K562 (cell line): ENCODE data around the gene FTSJ1. TPM values are rescaled to one million over a fixed set of nuclear protein-coding genes. Genes with fewer than 3 reads are reported as not detected.

Experiments
- ATAC-seq: fragments of 200-7000 bp; cut with Tn5 transposase; 3 replicates; pipeline ENCODE4 v1.9.1; 2020; ENCODE audit warnings: moderate library complexity
- BruUV-seq: library from RNA; stranded (reverse); fragments of 400-500 nt; replicated peaks from 2 replicates; lab custom pipeline; 2021; lab: Mats Ljungman, UMichigan
- CTCF ChIA-PET: fragments of 300-600 bp; formaldehyde crosslinking; extraction: SDS; loops from one replicate; lab custom pipeline; 2021; ENCODE audit warnings: low intra/inter-chr PET ratio; lab: Yijun Ruan, JAX
- POLR2A ChIA-PET: fragments of 300-600, 350-650 bp; sonication (Branson Sonifier 250); formaldehyde crosslinking; extraction: SDS; loops from one replicate; lab custom pipeline; 2021; ENCODE audit warnings: antibody characterized with exemption, inconsistent platforms; lab: Yijun Ruan, JAX
- DNase-seq, 4 experiments: peaks; one replicate each; pipeline versions ENCODE4 v3.0.0 to v3.0.0-alpha.2; 2011 to 2018; ENCODE audit warnings: low spot score in 3 of 4, mixed read lengths in 3 of 4; ENCODE audit errors: extremely low read depth in 1 of 4
- FAIRE-seq: peaks from 2 replicates; lab custom pipeline; 2011; peaks lifted over from hg19 to GRCh38; lab: Jason Lieb, UNC
- H2AFZ ChIP-seq: 2 replicates; pipeline ENCODE4 v1.6.0; 2011; ENCODE audit warnings: low read depth, low read length, control low read depth, inconsistent platforms
- H3K27ac ChIP-seq: fragments of 200-600 bp; 3 replicates; pipeline ENCODE4 v1.8.0; 2011; ENCODE audit warnings: low read depth, mild to moderate bottlenecking, control low read depth, inconsistent platforms, low read length, moderate library complexity, mixed read lengths; ENCODE audit errors: extremely low read depth
- H3K27me3 ChIP-seq, 2 experiments: fragments of 300-600 bp in 1 of 2; 2 replicates in 1 of 2; 3 replicates in 1 of 2; pipeline versions ENCODE4 v1.6.0 to v1.8.0; 2011; ENCODE audit warnings: inconsistent platforms in 2 of 2, low read length in 2 of 2, mild to moderate bottlenecking in 1 of 2, mixed read lengths in 1 of 2, moderate library complexity in 1 of 2; ENCODE audit not compliant: control insufficient read depth in 2 of 2, insufficient read depth in 2 of 2
- H3K36me3 ChIP-seq: fragments of 300-600 bp; 3 replicates; pipeline ENCODE4 v1.8.0; 2011; ENCODE audit warnings: mild to moderate bottlenecking, low read length, inconsistent platforms; ENCODE audit not compliant: control insufficient read depth, insufficient read depth
- H3K4me1 ChIP-seq, 2 experiments: fragments of 200-600 bp in 1 of 2; replicated peaks in 1 of 2; 2 replicates in 1 of 2; 3 replicates in 1 of 2; pipeline versions ENCODE4 v1.5.1 to v1.8.0; 2011; ENCODE audit warnings: inconsistent platforms in 2 of 2, low read length in 2 of 2, mild to moderate bottlenecking in 1 of 2, mixed read lengths in 1 of 2, moderate library complexity in 1 of 2; ENCODE audit not compliant: control insufficient read depth in 2 of 2, insufficient read depth in 2 of 2
- H3K4me2 ChIP-seq: 2 replicates; pipeline ENCODE4 v1.6.1; 2011; ENCODE audit warnings: low read length, control low read depth, inconsistent platforms, mixed read lengths; ENCODE audit not compliant: insufficient read depth
- H3K4me3 ChIP-seq: fragments of 200-600 bp; sonication (generic), shearing (Covaris generic); 2 replicates; pipeline ENCODE4 v1.5.1; 2016; ENCODE audit warnings: control low read depth, inconsistent platforms
- H3K79me2 ChIP-seq: fragments of 200-600 bp; 3 replicates; pipeline ENCODE4 v1.8.0; 2011; ENCODE audit warnings: low read length, inconsistent platforms; ENCODE audit not compliant: control insufficient read depth, insufficient read depth
- H3K9ac ChIP-seq, 2 experiments: 2 replicates each; pipeline versions ENCODE4 v1.6.0 to v1.6.1; 2011; ENCODE audit warnings: low read depth in 2 of 2, low read length in 2 of 2, control low read depth in 1 of 2, inconsistent platforms in 1 of 2, mild to moderate bottlenecking in 1 of 2, mixed read lengths in 1 of 2; ENCODE audit not compliant: insufficient read depth in 1 of 2
- H3K9me1 ChIP-seq: one replicate; pipeline ENCODE4 v1.6.0; 2011; ENCODE audit warnings: inconsistent platforms, mild to moderate bottlenecking, low read length, moderate library complexity; ENCODE audit not compliant: control insufficient read depth, insufficient read depth
- H3K9me3 ChIP-seq: replicated peaks from 2 replicates; pipeline ENCODE4 v1.5.1; 2011; ENCODE audit warnings: low read depth, low read length, inconsistent platforms; ENCODE audit not compliant: control insufficient read depth, insufficient read depth
- H4K20me1 ChIP-seq: replicated peaks from 2 replicates; pipeline ENCODE4 v1.6.1; 2011; ENCODE audit warnings: low read length, inconsistent platforms, mixed read lengths; ENCODE audit not compliant: control insufficient read depth, insufficient read depth
- CEBPB ChIP-seq: fragments of 450-650 bp; IDR thresholded peaks from 2 replicates; pipeline ENCODE4 v1.6.1; 2016; ENCODE audit warnings: missing genetic modification characterization, missing compliant biosample characterization
- CEBPG ChIP-seq, 3 experiments: fragments of 200-800 bp in 1 of 3; sonication (Bioruptor generic) in 1 of 3; sonication (generic) in 1 of 3; formaldehyde crosslinking in 1 of 3; IDR thresholded peaks in 2 of 3; conservative IDR thresholded peaks in 1 of 3; 2 replicates each; pipeline versions ENCODE4 v1.6.1 to v1.8.0; 2016 to 2022; ENCODE audit warnings: missing compliant biosample characterization in 2 of 3, missing genetic modification characterization in 2 of 3, mild to moderate bottlenecking in 1 of 3, missing genetic modification reagents in 1 of 3
- CHD2 ChIP-seq: IDR thresholded peaks from 2 replicates; pipeline ENCODE4 v1.6.1; 2011; ENCODE audit warnings: low read depth, low read length
- FOSL1 ChIP-seq: fragments of 200-800 bp; sonication (Bioruptor generic); conservative IDR thresholded peaks from 2 replicates; pipeline ENCODE4 v1.6.1; 2016; ENCODE audit warnings: missing genetic modification characterization, missing compliant biosample characterization
- FOXJ3 ChIP-seq: sonication (generic); formaldehyde crosslinking; IDR thresholded peaks from 2 replicates; pipeline ENCODE4 v1.4.0; 2020; ENCODE audit warnings: mild to moderate bottlenecking, missing genetic modification reagents
- FOXP1 ChIP-seq: sonication (generic); formaldehyde crosslinking; IDR thresholded peaks from 2 replicates; pipeline ENCODE4 v1.8.0; 2022; ENCODE audit warnings: mild to moderate bottlenecking, missing genetic modification reagents
- GTF2A2 ChIP-seq: IDR thresholded peaks from 2 replicates; pipeline ENCODE4 v1.6.1; 2016; ENCODE audit warnings: mild to moderate bottlenecking, missing genetic modification characterization, missing compliant biosample characterization
- HLTF ChIP-seq: fragments of 450-650 bp; IDR thresholded peaks from 2 replicates; pipeline ENCODE4 v1.6.1; 2016
- MXI1 ChIP-seq: IDR thresholded peaks from 2 replicates; pipeline ENCODE4 v1.6.1; 2011; ENCODE audit warnings: low read depth, mild to moderate bottlenecking, improper control_type of control experiment, low read length
- TEAD2 ChIP-seq: fragments of 450-650 bp; IDR thresholded peaks from 2 replicates; pipeline ENCODE4 v1.6.1; 2016; ENCODE audit warnings: missing genetic modification characterization, control low read depth, missing compliant biosample characterization
- ZNF232 ChIP-seq: sonication (generic); formaldehyde crosslinking; IDR thresholded peaks from 2 replicates; pipeline ENCODE4 v1.8.0; 2022; ENCODE audit warnings: mild to moderate bottlenecking, missing genetic modification reagents
- ZNF57 ChIP-seq: fragments of 450-650 bp; formaldehyde crosslinking; IDR thresholded peaks from 2 replicates; pipeline ENCODE4 v1.4.0; 2020; ENCODE audit warnings: mild to moderate bottlenecking, moderate library complexity
- ZNF75A ChIP-seq: fragments of 450-650 bp; formaldehyde crosslinking; IDR thresholded peaks from 2 replicates; pipeline ENCODE4 v1.4.0; 2020; ENCODE audit warnings: mild to moderate bottlenecking
- WGBS: fragments of 100-300 bp; shearing (Covaris generic); methylation state at CpG from one replicate; pipeline ENCODE4 v1.1.6; 2016; ENCODE audit warnings: low coverage, mixed read lengths; ENCODE audit not compliant: insufficient coverage; ENCODE audit errors: missing lambda C conversion rate; 5-methylcytosine and 5-hydroxymethylcytosine counted together
- in situ Hi-C: fragments of 300-500 bp; cut with MboI; formaldehyde crosslinking; loops from 4 replicates; pipeline ENCODE4 v1.15.0; 2018; ENCODE audit warnings: inconsistent platforms, mixed read lengths
- intact Hi-C: fragments of 100-400 bp; cut with micrococcal nuclease; formaldehyde crosslinking; loops from 2 replicates; pipeline ENCODE4 v1.14.2; 2022
- polyA plus RNA-seq, 8 experiments: library from polyadenylated mRNA; depleted of rRNA in 4 of 8; stranded (reverse) in 5 of 8; unstranded in 3 of 8; fragments of >200 nt; fragmentation: Nextera tagmentation in 2 of 8; fragmentation: Illumina TruSeq in 1 of 8; extraction: Ambion mirVana in 2 of 8; extraction: Trizol in 1 of 8; gene quantifications; 2 replicates each; pipeline versions ENCODE4 v1.2.1 to v1.2.3, GENCODE V29; 2011 to 2014; ENCODE audit warnings: inconsistent platforms in 1 of 8, missing spikeins in 1 of 8
- total RNA-seq, 7 experiments: library from RNA; depleted of rRNA in 6 of 7; stranded (reverse); fragments of >200 nt in 6 of 7; fragmentation: Illumina TruSeq in 2 of 7; extraction: Trizol in 2 of 7; gene quantifications; 2 replicates each; pipeline versions ENCODE4 v1.2.1 to v1.2.3, GENCODE V29; 2011 to 2021; ENCODE audit warnings: low replicate concordance in 1 of 7
- TF ChIP-seq, protein P1 (sequence below), 3 experiments: IDR thresholded peaks in 2 of 3; conservative IDR thresholded peaks in 1 of 3; 2 replicates each; pipeline ENCODE4 v1.5.1; 2011 to 2012; ENCODE audit warnings: low read length in 3 of 3, mild to moderate bottlenecking in 3 of 3, control low read depth in 2 of 3, improper control_type of control experiment in 1 of 3, inconsistent platforms in 1 of 3, low read depth in 1 of 3, mixed read lengths in 1 of 3, moderate library complexity in 1 of 3; ENCODE audit not compliant: insufficient read depth in 2 of 3

FTSJ1 gene
- total and polyA plus RNA-seq, 9 of the 15 experiments (the other 6 are each of a cell fraction or from before 2014, with no cell fraction given) = 12.2 to 95.6 (median 71.6) TPM

DNA sequence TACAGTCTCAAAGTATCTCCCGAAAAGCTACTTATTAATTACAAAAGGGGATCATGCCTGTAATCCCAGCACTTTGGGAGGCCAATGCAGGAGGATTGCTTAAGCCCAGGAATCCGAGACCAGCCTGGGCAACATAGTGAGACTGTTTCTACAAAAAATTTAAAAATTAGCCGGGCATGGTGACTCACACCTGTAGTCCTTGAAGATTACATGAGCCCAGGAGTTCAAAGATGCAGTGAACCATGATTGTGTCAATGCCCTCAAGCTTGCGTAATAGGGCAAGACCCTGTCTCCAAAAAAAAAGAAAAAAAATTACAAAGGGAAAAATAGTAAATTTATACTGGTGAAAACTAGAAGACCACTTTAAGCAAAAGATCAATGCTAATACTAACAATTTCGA is 29.5 kb downstream of the FTSJ1 start:
- WGBS = 37% methylated on average over 5 of the region's 5 CpGs
- Histone ChIP-seq H3K36me3 (no peaks in the 10 kb centered on the region), H3K27ac (no peak overlapping the region), H2AFZ (no peak overlapping the region), H3K4me1 (peaks cover 5 to 18% of the 10 kb centered on the region in 2 experiments; a peak in 4 of 5 replicates), H3K9ac (no peak overlapping the region), H3K27me3 (no peaks in the 10 kb centered on the region), H3K4me2 (no peak overlapping the region), H4K20me1 (no peaks in the 10 kb centered on the region), H3K9me1 (no peaks in the 10 kb centered on the region), H3K9me3 (no peaks in the 10 kb centered on the region), H3K4me3 (no peak overlapping the region), H3K79me2 (peaks cover 5% of the 10 kb centered on the region; the same call in 2 of the 3 replicates)
- DNase-seq = no peak
- ChIA-PET POLR2A (no interaction called here), CTCF (no interaction called here)
- intact Hi-C loops (no loop called here), in situ Hi-C loops (no loop called here)
- BruUV-seq = no TSS peak
- ATAC-seq = no peak
- FAIRE-seq = no peak
- TF ChIP-seq ZNF75A (CRISPR knock-in tag) (no peak), CEBPB (tag) (peak; percentile 79), FOSL1 (0 out of 2 replicates have a peak, but pooled peaks have one; percentile 51), GTF2A2 (tag) (no peak), TEAD2 (tag) (no peak), MXI1 (no peak), FOXP1 (no peak), ZNF232 (CRISPR knock-in tag) (no peak), CEBPG (CRISPR knock-in tag; IDR thresholded peaks at IDR 0.05) (peak; percentile 24; the same call in 1 of the 2 replicates), CEBPG (tag; conservative IDR thresholded peaks at IDR 0.05 in 1 of 2, IDR thresholded peaks at IDR 0.05 in 1 of 2) (peak; percentile 68 to 77), FOXJ3 (CRISPR knock-in tag) (no peak), HLTF (no peak), CHD2 (no peak), ZNF57 (no peak)
- TF ChIP-seq, protein P1, sequence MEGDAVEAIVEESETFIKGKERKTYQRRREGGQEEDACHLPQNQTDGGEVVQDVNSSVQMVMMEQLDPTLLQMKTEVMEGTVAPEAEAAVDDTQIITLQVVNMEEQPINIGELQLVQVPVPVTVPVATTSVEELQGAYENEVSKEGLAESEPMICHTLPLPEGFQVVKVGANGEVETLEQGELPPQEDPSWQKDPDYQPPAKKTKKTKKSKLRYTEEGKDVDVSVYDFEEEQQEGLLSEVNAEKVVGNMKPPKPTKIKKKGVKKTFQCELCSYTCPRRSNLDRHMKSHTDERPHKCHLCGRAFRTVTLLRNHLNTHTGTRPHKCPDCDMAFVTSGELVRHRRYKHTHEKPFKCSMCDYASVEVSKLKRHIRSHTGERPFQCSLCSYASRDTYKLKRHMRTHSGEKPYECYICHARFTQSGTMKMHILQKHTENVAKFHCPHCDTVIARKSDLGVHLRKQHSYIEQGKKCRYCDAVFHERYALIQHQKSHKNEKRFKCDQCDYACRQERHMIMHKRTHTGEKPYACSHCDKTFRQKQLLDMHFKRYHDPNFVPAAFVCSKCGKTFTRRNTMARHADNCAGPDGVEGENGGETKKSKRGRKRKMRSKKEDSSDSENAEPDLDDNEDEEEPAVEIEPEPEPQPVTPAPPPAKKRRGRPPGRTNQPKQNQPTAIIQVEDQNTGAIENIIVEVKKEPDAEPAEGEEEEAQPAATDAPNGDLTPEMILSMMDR (IDR thresholded peaks at IDR 0.05 in 2 of 3, conservative IDR thresholded peaks at IDR 0.05 in 1 of 3; ENCODE audit: insufficient read depth in 2 of 3, low read depth in 1 of 3, low read length in 3 of 3) = no peak
- TF ChIP-seq, all 486 proteins: peak for 3
